Ovary (tissue), 3 donors: ENCODE measurements around the gene SREBF1.

ENCODE experiments used
- CTCF ChIP-seq, 3 donors: fragments of 450-650 bp in 2 of 3; fragments of 200-600 bp in 1 of 3; IDR thresholded peaks; one replicate each; pipeline versions ENCODE4 v1.5.1 to v1.8.0; 2016 to 2022; ENCODE audit warnings: antibody characterized with exemption in 3 of 3, mild to moderate bottlenecking in 1 of 3
- EP300 ChIP-seq: sonication (generic); formaldehyde crosslinking; IDR thresholded peaks from one replicate; pipeline ENCODE4 v1.6.1; 2017; ENCODE audit warnings: antibody characterized with exemption
- POLR2A ChIP-seq: fragments of 450-650 bp; IDR thresholded peaks from one replicate; pipeline ENCODE4 v1.6.1; 2017; ENCODE audit warnings: antibody characterized with exemption, mild to moderate bottlenecking, moderate library complexity
- donor health status: DM: no; HTN: no; CAD: no.

DNA sequence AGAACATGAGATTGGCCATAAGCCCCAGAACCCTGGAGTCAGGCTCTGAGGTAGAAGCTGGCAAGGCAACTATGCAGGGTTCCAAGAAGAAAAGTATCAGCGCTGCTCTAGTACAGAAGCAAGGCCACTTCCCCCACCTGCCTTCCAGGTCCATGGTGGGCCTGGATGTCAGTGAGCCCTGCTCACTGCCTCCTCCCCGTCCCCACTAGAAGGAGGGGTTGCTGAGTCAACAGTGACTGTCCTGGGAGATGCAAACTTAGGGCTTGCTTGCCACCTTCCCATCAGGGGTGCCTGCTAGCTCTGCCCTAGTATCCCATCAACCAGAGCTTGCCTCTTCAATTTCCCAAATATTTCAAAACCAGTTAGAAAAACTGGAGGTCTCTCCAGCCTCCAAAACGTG lies 29.6 kb upstream of the SREBF1 start:
- TF ChIP-seq CTCF (IDR thresholded peaks at IDR 0.05) (no peak), POLR2A (no peak), EP300 (no peak)
